ENCODE results near the gene TMC3.
"Not testable (repeated sequence)": the region's sequence is repeated elsewhere in the genome, so short reads cannot be mapped to it uniquely, and the experiment has no call there.

Gene TMC3

GRCh38 chr15:81343371-81343770 lies 30.6 kb downstream of the TMC3 start:
- no peak for DNase-seq

GRCh38 chr15:81341351-81341750 lies 32.7 kb downstream of the TMC3 start:
- DNase-seq: no peak

GRCh38 chr15:81339851-81340250 lies 34.2 kb downstream of the TMC3 start:
- DNase-seq: no peak

- no peak for DNase-seq
Observed at GRCh38 chr15:81339321-81339720, 34.7 kb downstream of the TMC3 start.

- no peak for DNase-seq
Observed at GRCh38 chr15:81338170-81339007, 35.6 kb downstream of the TMC3 start.

- no peak for DNase-seq
Observed at GRCh38 chr15:81337713-81338157, 36.3 kb downstream of the TMC3 start.

GRCh38 chr15:81337241-81337640 lies 36.8 kb downstream of the TMC3 start:
- DNase-seq: no peak

- no peak for DNase-seq
Observed at GRCh38 chr15:81336568-81336967, 37.4 kb downstream of the TMC3 start.

GRCh38 chr15:81335631-81336030 lies 38.4 kb downstream of the TMC3 start:
- peak in 1 of 2 experiments; percentile 69 for DNase-seq

- peak; percentile 48 to 74 for DNase-seq
Observed at GRCh38 chr15:81334768-81335435, 39.1 kb downstream of the TMC3 start.

GRCh38 chr15:81333363-81333762 lies 40.6 kb downstream of the TMC3 start:
- no peak for DNase-seq

GRCh38 chr15:81332326-81332725 lies 41.7 kb downstream of the TMC3 start:
- DNase-seq: no peak

GRCh38 chr15:81331600-81331999 lies 42.4 kb downstream of the TMC3 start:
- no peak for DNase-seq

GRCh38 chr15:81331141-81331540 lies 42.9 kb downstream of the TMC3 start:
- DNase-seq: not testable (repeated sequence)

- DNase-seq: no peak
Observed at GRCh38 chr15:81330366-81331090, 43.5 kb downstream of the TMC3 start.

- DNase-seq: no peak
Observed at GRCh38 chr15:81329446-81329845, 44.6 kb downstream of the TMC3 start.

- DNase-seq: no peak
Observed at GRCh38 chr15:81327516-81327915, 46.5 kb downstream of the TMC3 start.

- DNase-seq: no peak
Observed at GRCh38 chr15:81326466-81327212, 47.4 kb downstream of the TMC3 start.

- DNase-seq: peak; percentile 86 to 92
Observed at GRCh38 chr15:81323944-81324881, 49.8 kb downstream of the TMC3 start, which contains the start of gene STARD5. STARD5 (minus strand) TSS chr15:81324141; CDS start chr15:81324099, 42 bp downstream.

GRCh38 chr15:81323559-81323943 lies 50.5 kb downstream of the TMC3 start:
- DNase-seq: no peak

- no peak for DNase-seq
Observed at GRCh38 chr15:81322676-81323253, 51.2 kb downstream of the TMC3 start.
